ENCODE measurements around the gene C17orf114. TPM values are rescaled to one million over a fixed set of nuclear protein-coding genes. Genes with fewer than 3 reads are reported as not detected.

The C17orf114 gene

Other genes starting within 250 kb of the C17orf114 start
- gene MYBBP1A, start 246.9 kb downstream of the C17orf114 start, polyA plus RNA-seq (ENCODE audit: insufficient read length in 4 of 4): 10 to 100 TPM; 30.5 to 52.9 (median 40.6) TPM
- 10 to 100 TPM in 1 of 4 donors, 1 to 10 TPM in 3; 7.7 to 10.5 (median 8.3) TPM for gene GGT6, start 241.8 kb downstream of the C17orf114 start, polyA plus RNA-seq (ENCODE audit: insufficient read length in 4 of 4)
- gene SMTNL2, start 217.8 kb downstream of the C17orf114 start, polyA plus RNA-seq (ENCODE audit: insufficient read length in 4 of 4): 10 to 100 TPM; 52.9 to 70.0 (median 60.0) TPM
- gene ALOX15, start 160.7 kb downstream of the C17orf114 start, polyA plus RNA-seq (ENCODE audit: insufficient read length in 4 of 4): under 1 TPM; 0.25 to 0.56 (median 0.45) TPM
- gene PELP1, start 98.2 kb downstream of the C17orf114 start, polyA plus RNA-seq (ENCODE audit: insufficient read length in 4 of 4): 10 to 100 TPM; 36.9 to 62.4 (median 49.9) TPM
- gene ARRB2, start 91.7 kb downstream of the C17orf114 start, polyA plus RNA-seq (ENCODE audit: insufficient read length in 4 of 4): 10 to 100 TPM; 25.4 to 41.7 (median 37.0) TPM
- 10 to 100 TPM; 26.8 to 30.4 (median 28.4) TPM for gene MED11, start 70.9 kb downstream of the C17orf114 start, polyA plus RNA-seq (ENCODE audit: insufficient read length in 4 of 4)
- gene ZMYND15, start 62.5 kb downstream of the C17orf114 start, polyA plus RNA-seq (ENCODE audit: insufficient read length in 4 of 4): under 1 TPM; 0.32 to 0.95 (median 0.54) TPM
- gene CXCL16, start 62.4 kb downstream of the C17orf114 start, polyA plus RNA-seq (ENCODE audit: insufficient read length in 4 of 4): 10 to 100 TPM; 11.3 to 14.1 (median 12.2) TPM
- 1 to 10 TPM; 1.5 to 2.8 (median 2.1) TPM for gene TM4SF5, start 30.4 kb downstream of the C17orf114 start, polyA plus RNA-seq (ENCODE audit: insufficient read length in 4 of 4)
- under 1 TPM; 0.42 to 0.74 (median 0.65) TPM for gene VMO1, start 16.0 kb downstream of the C17orf114 start, polyA plus RNA-seq (ENCODE audit: insufficient read length in 4 of 4)
- 10 to 100 TPM in 1 of 4 donors, 1 to 10 TPM in 3; 5.7 to 11.5 (median 8.4) TPM for gene GLTPD2, start 13.4 kb downstream of the C17orf114 start, polyA plus RNA-seq (ENCODE audit: insufficient read length in 4 of 4)
- 100 to 1,000 TPM; 112 to 159 (median 133) TPM for gene PSMB6, start 6.2 kb downstream of the C17orf114 start, polyA plus RNA-seq (ENCODE audit: insufficient read length in 4 of 4)
- gene PLD2, start 4.8 kb upstream of the C17orf114 start, polyA plus RNA-seq (ENCODE audit: insufficient read length in 4 of 4): 10 to 100 TPM; 30.5 to 52.9 (median 43.5) TPM
- 10 to 100 TPM; 43.0 to 71.4 (median 57.4) TPM for gene MINK1, start 31.0 kb upstream of the C17orf114 start, polyA plus RNA-seq (ENCODE audit: insufficient read length in 4 of 4)
- gene C17orf107, start 97.2 kb upstream of the C17orf114 start, polyA plus RNA-seq (ENCODE audit: insufficient read length in 4 of 4): 1 to 10 TPM; 1.2 to 2.4 (median 1.7) TPM
- gene CHRNE, start 100.8 kb upstream of the C17orf114 start, polyA plus RNA-seq (ENCODE audit: insufficient read length in 4 of 4): 1 to 10 TPM; 1.3 to 2.4 (median 1.7) TPM
- 1 to 10 TPM; 1.4 to 3.1 (median 2.4) TPM for gene GP1BA, start 129.9 kb upstream of the C17orf114 start, polyA plus RNA-seq (ENCODE audit: insufficient read length in 4 of 4)
- 10 to 100 TPM; 71.0 to 94.7 (median 83.0) TPM for gene SLC25A11, start 137.7 kb upstream of the C17orf114 start, polyA plus RNA-seq (ENCODE audit: insufficient read length in 4 of 4)
- 100 to 1,000 TPM; 129 to 142 (median 134) TPM for gene RNF167, start 137.9 kb upstream of the C17orf114 start, polyA plus RNA-seq (ENCODE audit: insufficient read length in 4 of 4)
- 100 to 1,000 TPM; 336 to 541 (median 424) TPM for gene PFN1, start 146.2 kb upstream of the C17orf114 start, polyA plus RNA-seq (ENCODE audit: insufficient read length in 4 of 4)
- 10 to 100 TPM; 17.7 to 35.0 (median 26.8) TPM for gene ENO3, start 148.8 kb upstream of the C17orf114 start, polyA plus RNA-seq (ENCODE audit: insufficient read length in 4 of 4)
- 100 to 1,000 TPM in 3 of 4 donors, 10 to 100 TPM in 1; 97.2 to 111 (median 106) TPM for gene SPAG7, start 165.5 kb upstream of the C17orf114 start, polyA plus RNA-seq (ENCODE audit: insufficient read length in 4 of 4)
- gene CAMTA2, start 185.3 kb upstream of the C17orf114 start, polyA plus RNA-seq (ENCODE audit: insufficient read length in 4 of 4): 10 to 100 TPM; 22.7 to 38.4 (median 27.9) TPM
- 1 to 10 TPM; 6.4 to 9.9 (median 8.5) TPM for gene INCA1, start 195.2 kb upstream of the C17orf114 start, polyA plus RNA-seq (ENCODE audit: insufficient read length in 4 of 4)
- gene KIF1C, start 195.6 kb upstream of the C17orf114 start, polyA plus RNA-seq (ENCODE audit: insufficient read length in 4 of 4): 10 to 100 TPM; 77.1 to 93.7 (median 87.7) TPM
- gene SLC52A1, start 233.1 kb upstream of the C17orf114 start, polyA plus RNA-seq (ENCODE audit: insufficient read length in 4 of 4): under 1 TPM; 0.21 to 0.51 (median 0.36) TPM